Glutamatergic neuron (in vitro differentiated cells): Measurements from ENCODE around the gene ITPR1. TPM values are rescaled to one million over a fixed set of nuclear protein-coding genes. Genes with fewer than 3 reads are reported as not detected.

Experiments used
- DNase-seq: peaks from one replicate; pipeline ENCODE4 v3.0.0; 2022
- H3K27ac Mint-ChIP-seq: one replicate; pipeline ENCODE4 v1.8.0; 2020; ENCODE audit warnings: mild to moderate bottlenecking, mixed read lengths, inconsistent platforms; ENCODE audit not compliant: unreplicated experiment
- H3K27me3 Mint-ChIP-seq: one replicate; pipeline ENCODE4 v1.8.0; 2020; ENCODE audit warnings: mild to moderate bottlenecking, moderate library complexity, mixed read lengths, inconsistent platforms; ENCODE audit not compliant: unreplicated experiment
- H3K36me3 Mint-ChIP-seq: one replicate; pipeline ENCODE4 v1.8.0; 2020; ENCODE audit warnings: mild to moderate bottlenecking, mixed read lengths, inconsistent platforms; ENCODE audit not compliant: unreplicated experiment
- H3K4me1 Mint-ChIP-seq: one replicate; pipeline ENCODE4 v1.8.0; 2020; ENCODE audit warnings: mild to moderate bottlenecking, low read depth, mixed read lengths, inconsistent platforms; ENCODE audit not compliant: unreplicated experiment
- H3K4me3 Mint-ChIP-seq: one replicate; pipeline ENCODE4 v1.8.0; 2020; ENCODE audit warnings: mild to moderate bottlenecking, mixed read lengths, inconsistent platforms; ENCODE audit not compliant: unreplicated experiment
- H3K9me3 Mint-ChIP-seq: one replicate; pipeline ENCODE4 v1.8.0; 2020; ENCODE audit warnings: mild to moderate bottlenecking, moderate library complexity, mixed read lengths, inconsistent platforms; ENCODE audit not compliant: unreplicated experiment
- CTCF ChIP-seq: fragments of 200-600 bp; sonication (generic); IDR thresholded peaks from one replicate; pipeline ENCODE4 v1.5.0; 2021; ENCODE audit not compliant: partially characterized antibody, unreplicated experiment
- total RNA-seq: library from RNA; stranded (reverse); fragmentation: NEBNext Ultra II Directional; extraction: Animal tissue kit (Norgen Biotek cat#: 25700); gene quantifications from one replicate; pipeline ENCODE4 v1.2.1, GENCODE V29; 2021; ENCODE audit not compliant: unreplicated experiment

Gene ITPR1
- total RNA-seq, 1 donor from 2014 or later: 6.9 TPM

- Mint-ChIP-seq H3K4me3 (no peak overlapping the region), H3K36me3 (no peaks in the 10 kb centered on the region), H3K27me3 (no peaks in the 10 kb centered on the region), H3K4me1 (peaks cover 10% of the 10 kb centered on the region), H3K27ac (no peak overlapping the region), H3K9me3 (no peaks in the 10 kb centered on the region)
- DNase-seq: no peak
- no peak for TF ChIP-seq CTCF
These were observed 331.8 kb downstream of the ITPR1 start for GRCh38 chr3:4824926-4825325.

GRCh38 chr3:4825436-4826236 is 332.5 kb downstream of the ITPR1 start:
- DNase-seq: no peak
- peaks cover 13% of the 10 kb centered on the region for H3K4me1 Mint-ChIP-seq
- no peak for TF ChIP-seq CTCF
- H3K27ac Mint-ChIP-seq: no peak overlapping the region
- no peaks in the 10 kb centered on the region for H3K36me3 Mint-ChIP-seq
- no peak overlapping the region for H3K4me3 Mint-ChIP-seq
- H3K9me3 Mint-ChIP-seq: peaks cover 2% of the 10 kb centered on the region
- no peaks in the 10 kb centered on the region for H3K27me3 Mint-ChIP-seq

- H3K4me1 Mint-ChIP-seq: peaks cover 21% of the 10 kb centered on the region
- no peak overlapping the region for H3K4me3 Mint-ChIP-seq
- no peak for DNase-seq
- H3K27ac Mint-ChIP-seq: no peak overlapping the region
- H3K36me3 Mint-ChIP-seq: no peaks in the 10 kb centered on the region
- H3K27me3 Mint-ChIP-seq: no peaks in the 10 kb centered on the region
- TF ChIP-seq CTCF: no peak
- peaks cover 2% of the 10 kb centered on the region for H3K9me3 Mint-ChIP-seq
These were observed 333.3 kb downstream of the ITPR1 start for GRCh38 chr3:4826237-4827100.

GRCh38 chr3:4827767-4828166 is 334.6 kb downstream of the ITPR1 start:
- Mint-ChIP-seq H3K9me3 (peaks cover 2% of the 10 kb centered on the region), H3K27me3 (no peaks in the 10 kb centered on the region), H3K36me3 (no peaks in the 10 kb centered on the region), H3K4me1 (peaks cover 23% of the 10 kb centered on the region), H3K27ac (no peak overlapping the region), H3K4me3 (no peak overlapping the region)
- TF ChIP-seq CTCF: no peak
- no peak for DNase-seq
